ENCODE results near the gene BTBD9.

BTBD9 gene

DNA sequence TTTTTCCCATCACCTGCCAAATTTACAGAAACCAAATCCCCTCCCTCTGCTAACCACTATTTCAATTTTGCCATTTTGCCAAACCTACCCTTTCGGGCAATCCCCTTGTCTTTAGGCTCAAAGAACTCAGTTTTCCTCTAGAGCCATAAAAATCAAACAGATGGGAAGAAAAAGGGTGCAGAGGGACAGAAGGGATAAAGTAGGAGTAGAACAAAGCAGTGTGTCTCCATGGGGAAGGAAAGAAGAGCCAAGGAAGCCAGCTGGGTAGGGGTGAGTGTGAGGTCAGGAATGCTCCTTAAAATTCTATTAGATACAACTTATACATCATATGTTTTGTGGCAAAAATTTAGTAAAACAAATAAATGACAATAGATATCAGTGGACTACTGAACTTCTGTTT lies 316.5 kb downstream of the BTBD9 start:
- no peak for DNase-seq

DNA sequence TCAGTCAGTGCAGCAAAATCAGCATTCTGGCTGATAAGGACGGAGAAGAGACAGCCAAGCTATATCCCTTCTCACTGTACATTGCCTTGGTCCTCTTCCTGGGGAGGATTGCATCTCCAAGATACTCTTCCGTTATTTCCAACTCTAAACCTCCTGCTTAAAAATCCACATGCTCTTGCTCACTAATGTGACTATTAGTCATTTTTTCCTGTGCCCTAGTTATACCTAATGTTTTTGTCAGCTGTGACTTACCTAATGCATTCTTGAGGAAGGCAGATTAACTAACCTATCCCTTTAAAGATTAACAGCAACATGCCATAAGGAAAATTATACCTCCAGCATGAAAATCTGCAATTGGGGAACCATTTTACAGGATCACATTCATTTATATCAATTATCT lies 317.6 kb downstream of the BTBD9 start:
- DNase-seq, result no peak

DNA sequence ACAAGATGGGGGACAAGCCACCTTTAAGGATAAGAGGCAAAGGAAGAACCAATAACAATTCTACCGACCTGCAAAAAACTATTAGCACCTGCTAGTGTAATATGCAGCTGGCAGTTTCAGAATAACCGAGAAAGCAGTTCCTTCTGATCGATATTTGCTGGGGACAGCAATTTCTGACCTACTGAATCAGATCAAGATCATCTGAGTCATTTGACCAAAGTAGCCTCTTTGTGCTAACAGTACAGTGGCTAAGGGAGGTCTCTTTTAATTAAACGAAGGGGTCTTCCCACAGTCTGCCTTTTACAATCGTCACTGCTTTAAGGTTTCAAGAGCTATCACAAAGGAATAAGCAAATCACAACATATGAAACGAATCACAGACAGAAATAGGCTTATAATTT lies 318.9 kb downstream of the BTBD9 start:
- DNase-seq, result no peak

DNA sequence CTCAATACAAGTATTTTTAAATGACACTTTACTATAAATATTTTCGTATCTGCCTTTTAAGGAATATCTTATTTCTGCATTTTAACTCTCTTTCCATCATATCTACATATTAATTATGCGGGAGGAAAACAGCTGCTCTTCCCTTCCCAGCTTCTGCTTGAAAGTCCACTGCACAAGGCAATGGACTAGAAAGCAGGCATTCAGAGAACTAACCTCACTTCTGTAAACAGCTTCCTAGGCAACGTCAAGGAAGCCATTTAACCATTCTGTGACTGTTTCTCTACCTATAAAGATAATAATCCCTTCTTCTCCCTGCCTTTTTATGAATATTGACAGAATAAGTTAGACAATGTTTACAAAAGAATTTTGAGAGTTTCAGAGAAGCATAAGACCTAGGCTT lies 319.4 kb downstream of the BTBD9 start:
- DNase-seq, result no peak

DNA sequence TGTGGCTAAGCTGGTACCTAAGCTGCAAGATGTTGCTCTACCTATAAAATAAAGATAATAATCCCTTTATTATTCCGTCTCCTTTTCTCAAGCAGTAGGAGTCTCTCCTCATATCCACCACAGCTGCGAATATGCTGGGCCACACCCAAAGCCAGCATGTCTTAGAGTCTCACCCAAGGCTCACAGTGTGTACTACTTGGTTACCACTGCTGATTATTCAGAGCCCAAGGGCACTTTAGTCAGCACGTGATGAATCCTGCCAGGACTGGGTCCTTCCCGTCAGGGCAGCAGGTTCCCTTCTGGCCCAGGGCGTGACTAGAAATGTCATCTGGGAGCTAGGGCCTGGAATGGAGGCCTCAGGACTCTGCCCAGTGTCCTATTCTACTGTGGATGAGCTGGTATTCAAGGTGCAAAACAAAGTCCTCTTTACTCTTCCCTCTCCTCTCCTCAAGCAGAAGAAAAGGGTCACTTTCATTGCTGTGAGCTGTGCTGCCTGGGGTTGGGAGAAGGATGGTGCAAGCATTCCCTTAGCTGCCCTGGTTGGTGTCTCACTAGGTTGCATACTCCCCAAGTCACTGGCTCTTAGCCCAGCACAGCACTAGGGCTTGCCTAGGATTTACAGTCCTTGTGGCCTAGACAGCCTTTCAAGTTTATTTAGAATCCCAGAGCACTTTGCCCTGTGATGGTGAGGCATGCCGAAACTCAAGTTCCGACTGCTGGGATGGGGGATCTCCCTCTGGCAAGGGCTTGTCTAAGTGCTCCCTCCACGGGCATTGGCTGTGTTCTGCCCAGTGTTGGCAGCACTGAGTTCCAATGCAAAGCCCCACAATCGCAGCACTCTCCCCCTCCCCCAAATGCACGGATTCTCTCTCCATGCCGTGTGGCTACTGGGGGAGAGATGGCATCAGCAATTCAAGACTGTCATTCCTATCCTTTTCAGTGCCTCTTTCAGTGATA lies 320.2 kb downstream of the BTBD9 start:
- DNase-seq, result no peak

DNA sequence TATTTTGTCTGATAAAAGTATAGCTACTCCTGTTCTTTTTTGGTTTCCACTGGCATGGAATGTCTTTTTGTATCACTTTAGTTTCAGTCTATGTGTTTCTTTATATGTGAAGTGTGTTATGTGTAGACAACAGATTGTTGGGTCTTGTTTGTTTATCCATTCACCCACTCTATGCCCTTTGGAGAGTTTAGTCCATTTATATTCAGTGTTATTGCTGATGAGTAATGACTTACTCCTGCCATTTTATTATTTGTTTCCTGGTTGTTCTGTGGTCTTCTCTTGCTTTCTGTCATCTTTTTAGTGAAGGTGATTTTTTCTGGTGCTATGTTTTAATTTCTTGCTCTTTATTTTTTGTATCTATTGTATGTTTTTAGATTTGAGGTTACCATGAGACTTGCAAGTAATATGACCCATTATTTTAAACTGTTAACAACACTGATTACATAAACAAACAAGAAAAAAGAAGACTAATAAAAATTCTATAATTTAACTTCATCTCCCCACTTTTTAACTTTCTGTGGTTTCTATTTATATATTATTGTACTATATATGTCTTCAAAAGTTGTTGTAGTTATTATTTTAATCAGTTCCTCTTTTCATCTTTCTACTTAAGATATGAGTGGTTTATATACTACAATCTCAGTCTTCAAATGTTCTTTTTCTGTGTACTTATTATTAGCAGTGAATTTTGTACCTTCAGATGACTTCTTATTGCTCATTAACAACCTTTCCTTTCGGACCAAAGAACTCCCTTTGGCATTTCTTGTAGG lies 323.4 kb downstream of the BTBD9 start:
- DNase-seq, result no peak

DNA sequence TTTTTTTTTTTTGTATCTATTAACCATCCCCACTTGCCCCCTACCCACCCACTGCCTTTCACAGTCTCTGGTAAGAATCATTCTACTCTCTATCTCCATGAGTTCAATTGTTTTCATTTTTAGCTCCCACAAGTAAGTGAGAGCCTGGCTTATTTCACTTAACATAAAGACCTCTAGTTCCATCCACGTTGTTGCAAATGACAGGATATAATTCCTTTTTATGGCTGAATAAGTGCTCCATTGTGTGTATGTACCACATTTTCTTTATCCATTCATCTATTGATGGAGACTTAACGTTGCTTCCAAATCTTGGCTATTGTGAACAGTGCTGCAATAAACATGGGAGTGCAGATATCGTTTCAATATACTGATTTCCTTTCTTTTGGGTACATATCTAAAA lies 328.5 kb downstream of the BTBD9 start:
- DNase-seq, result no peak

DNA sequence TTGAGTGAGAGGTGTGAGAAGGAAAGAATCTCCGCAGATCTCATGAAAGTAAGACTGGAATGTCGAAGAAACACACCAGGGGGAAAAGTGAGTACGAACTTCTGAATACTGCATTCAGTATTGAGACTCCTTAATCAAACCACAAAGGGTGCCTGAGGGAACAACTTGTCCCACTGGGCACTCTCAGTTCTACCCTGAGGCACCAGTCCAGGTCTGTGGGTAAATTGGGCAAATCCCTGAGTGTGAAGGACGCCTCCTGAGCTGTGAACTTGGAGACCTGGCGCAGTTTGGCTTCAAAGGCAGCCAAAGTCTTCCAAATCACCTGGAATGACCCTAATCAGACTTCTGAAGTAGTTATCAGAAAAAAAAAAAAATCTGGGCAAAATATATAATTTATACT lies 329.7 kb downstream of the BTBD9 start:
- no peak for DNase-seq

DNA sequence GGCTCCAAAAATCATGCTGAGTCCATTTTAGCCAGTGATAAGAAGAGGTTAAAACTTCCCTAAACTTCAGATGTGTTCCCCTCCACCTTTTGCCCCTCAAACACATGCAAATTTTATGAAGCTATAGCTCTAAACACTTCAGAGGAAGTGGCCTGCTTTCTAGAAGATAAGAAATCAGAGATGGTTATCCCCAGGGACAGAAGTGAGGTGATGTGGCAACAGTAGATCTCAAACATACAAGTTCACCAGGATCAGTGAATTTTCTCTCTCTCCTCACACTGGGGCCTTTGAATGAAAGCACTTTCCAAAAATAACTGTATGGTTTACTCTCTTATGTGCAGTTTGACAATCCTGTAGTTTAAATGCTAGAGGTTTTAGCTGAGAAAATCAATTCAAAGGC lies 332.0 kb downstream of the BTBD9 start:
- DNase-seq, result no peak

DNA sequence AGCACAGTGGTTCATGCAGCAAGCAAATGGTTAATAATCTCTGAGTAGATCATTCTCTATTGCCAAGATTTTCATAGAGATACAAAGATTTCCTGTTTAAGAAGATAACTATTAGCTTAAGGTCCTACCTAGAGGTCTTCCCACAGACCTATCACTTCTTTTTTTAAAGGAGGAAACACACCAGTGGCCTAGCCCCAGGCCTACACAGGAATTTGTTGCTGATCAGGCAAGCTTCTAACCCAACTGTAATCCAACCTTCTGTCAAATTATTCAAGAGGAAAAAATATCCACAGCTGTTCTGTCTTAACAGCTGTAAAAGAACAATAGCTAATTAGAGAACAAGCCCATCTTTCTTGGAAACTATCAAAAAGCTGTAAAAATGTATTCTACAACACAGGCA lies 332.8 kb downstream of the BTBD9 start:
- DNase-seq, result no peak

DNA sequence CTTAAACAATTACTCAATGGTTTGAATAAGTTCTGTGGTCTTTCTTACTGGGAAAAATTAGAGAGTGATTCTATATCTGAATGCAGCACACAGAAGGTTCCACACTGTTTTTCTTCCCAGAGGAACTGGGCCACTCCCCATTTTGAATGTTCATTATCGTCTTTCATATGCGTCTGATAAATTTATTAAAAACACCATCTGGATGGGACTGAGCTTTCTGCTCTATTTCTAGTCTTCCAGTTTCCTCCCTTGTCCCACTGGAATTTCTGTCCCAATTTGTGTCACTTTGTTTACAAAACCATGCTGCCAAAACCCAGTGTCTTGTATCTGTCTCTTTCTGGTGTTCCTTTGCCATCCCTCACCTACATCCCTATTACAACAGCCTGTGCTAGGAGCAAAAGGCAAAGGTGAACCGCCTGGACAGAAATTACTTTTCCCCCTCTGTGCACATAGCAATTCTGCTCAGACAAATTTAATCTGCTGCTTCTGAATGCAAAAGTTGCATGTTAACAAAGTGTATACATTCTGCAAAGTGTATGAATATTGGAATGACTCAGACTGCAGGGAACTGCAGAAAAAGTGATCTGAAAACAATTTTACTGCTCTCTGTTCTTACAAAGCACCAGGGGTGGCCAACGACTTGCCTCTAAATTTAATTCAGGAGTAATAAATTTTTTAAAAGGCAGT lies 333.6 kb downstream of the BTBD9 start:
- DNase-seq, result no peak

DNA sequence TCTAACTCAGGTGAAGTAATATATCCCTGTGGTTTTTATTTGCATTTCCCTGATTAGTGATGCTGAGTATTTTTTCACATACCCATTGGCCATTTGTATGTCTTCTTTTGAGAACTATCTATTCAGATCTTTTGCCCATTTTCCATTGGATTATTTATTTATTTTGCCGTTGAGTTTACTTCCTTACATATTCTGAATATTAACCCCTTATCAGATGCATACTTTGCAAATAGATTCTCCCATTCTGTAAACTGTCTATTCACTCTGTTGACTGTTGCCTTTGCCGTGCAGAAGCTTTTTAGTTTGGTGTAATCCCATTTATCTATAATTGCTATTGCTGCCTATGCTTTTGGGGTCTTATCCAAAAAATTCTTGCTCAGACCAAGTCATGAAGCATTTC lies 336.9 kb downstream of the BTBD9 start:
- no peak for DNase-seq

DNA sequence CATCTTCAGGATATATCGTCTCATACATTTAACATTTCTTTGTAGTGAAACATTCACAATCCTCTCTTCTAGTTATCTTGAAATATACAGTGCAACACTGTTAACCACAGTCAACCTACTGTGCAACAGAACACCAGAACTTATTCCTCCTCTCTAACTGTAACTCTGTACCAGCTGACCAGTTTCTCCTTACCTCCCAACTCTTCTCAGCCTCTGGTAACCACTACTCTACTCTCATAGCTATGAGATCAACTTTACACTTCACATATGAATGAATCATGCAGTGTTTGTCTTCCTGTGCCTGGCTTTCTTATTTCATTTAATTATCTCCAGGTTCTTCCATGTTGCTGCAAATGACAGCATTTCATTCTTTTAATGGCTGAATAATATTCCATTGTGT lies 337.6 kb downstream of the BTBD9 start:
- DNase-seq, result no peak

DNA sequence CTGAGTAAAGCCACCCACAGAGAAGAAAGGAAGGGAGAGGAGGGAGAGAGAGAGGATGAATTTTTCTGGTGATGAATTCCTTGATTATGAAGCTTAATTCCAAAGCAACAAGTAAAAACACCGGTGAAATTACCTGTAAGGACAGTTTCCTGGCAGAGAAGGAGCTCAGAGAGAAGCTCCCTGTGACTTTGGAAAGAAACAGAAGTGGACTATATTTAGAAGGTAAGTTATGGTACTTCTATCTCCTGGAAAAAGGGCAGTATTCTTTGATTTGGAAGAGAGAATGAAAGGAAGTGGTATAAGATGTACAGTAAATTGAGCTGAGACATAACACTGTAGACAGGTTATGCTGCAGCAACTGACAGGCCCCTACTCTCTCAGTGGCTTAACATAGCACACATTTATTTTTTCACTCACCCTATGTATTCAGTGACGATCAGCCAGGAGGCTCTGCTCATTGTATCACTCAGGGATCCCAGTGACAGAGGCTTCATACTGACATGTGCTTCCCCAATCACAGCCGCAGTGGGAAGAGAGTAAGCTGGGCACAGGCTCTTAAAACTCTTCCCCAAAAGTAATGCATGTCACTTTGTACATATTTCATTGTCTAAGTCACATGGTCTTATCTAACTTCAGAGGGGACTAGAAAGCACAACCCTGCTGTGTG lies 349.5 kb downstream of the BTBD9 start:
- no peak for DNase-seq

DNA sequence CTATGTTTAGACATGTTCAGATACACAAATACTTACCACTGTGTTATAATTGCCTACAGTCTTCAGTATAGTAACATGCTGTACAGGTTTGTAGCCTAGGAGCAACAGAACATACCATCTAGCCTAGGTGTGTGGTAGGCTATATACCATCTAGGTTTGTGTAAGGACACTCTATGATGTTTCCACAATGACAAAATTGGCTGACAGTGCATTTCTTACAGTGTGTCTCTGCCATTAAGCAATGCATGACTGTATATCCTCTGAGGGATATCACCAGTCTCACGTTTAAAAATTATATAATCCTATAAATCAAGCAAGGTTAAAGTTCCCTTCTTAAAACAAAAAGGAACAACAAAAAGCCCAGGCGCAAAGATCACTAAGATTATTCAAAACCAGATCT lies 352.2 kb downstream of the BTBD9 start:
- no peak for DNase-seq

DNA sequence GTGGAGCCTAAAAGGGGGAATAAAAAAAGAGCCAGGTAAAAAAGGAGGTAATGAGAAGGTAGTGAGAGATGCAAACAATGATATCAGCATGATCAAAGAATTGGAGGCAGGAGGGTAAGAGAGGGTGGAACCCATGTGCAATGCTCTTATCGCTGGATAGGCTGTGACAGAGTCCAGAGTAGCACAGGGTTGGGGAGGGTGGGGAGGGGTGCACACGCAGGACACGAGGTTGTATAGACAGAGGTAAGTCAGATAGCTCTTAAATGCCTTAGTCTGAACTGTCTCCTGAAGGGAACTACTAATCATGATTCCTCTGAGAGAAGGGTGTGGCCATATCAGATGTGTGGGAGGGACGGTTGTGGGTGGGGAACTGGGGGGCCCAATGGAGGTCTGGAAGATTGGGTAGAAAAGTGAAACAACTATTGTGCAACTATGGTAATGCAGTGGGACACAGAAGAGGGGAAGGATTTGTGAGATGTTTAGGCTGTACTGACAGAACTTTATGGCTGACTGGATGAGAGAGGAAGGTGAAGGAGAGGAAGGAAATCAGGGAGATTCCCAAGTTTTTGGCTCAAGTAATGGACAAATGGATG lies 354.8 kb downstream of the BTBD9 start:
- DNase-seq, result no peak

DNA sequence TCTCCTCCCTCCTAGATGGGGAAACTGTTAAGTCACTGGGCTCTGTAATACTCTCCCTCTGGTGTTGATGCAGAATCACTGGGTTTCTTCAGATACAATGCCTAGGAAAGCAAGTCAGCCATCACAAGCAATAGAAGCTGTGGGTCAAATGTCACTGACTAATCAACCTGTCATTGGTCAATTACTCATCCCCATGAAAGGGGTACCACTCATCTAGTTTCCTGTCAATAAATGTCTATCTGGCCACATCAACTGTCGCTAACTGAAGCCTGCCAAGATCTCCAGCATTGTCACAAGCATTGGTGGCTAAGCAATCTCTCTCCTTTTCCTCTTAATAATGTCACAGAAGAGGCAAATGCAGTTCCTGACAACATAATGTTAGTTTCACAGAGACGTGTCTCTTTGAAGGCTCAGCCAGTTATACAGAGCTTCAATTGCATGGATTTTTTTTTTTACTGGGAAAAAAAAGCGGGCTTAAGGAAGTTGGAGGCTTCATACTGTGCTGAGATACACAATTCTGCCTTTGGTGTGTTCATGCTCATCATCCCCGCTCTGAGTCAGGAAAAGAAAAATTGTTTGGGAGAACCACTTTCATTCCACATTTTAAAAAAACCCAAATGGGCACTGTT lies 355.9 kb downstream of the BTBD9 start:
- no peak for DNase-seq

DNA sequence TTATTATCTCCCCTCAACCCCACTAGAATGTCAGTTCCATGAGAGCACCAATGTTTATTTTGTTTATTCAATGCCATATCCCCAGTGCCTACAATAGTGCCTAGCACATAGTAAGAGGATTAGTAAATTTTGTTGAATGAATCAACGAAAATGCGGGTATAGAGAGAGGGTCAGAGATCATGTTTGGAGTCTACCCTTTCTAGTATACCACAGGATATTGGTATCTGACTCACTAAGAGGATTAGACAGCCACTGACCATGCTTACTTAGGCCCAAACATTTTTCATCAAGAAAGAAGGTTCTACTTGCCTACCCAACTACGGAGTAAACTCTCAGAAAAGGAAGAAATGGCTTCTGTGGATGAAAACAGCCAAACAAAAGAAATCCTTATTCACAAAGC lies 356.8 kb downstream of the BTBD9 start:
- no peak for DNase-seq

DNA sequence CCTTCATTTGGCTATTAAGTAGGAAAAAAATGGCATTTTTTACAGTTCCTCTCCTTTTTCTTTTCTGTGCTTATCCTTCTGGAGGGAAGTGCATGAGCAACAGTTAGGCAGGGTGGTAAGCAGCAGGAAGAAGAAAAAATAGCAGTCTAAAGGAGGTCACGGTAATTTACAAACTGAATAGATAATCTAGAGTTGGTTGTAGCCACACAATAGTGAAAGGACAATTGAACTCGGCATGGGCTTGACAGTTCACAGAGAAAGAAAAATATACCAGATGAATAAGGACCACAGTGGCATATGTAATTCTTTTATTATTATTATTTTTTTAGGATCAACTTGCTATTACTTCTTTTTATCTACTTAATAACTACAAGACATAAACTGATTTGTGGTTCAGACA lies 358.6 kb downstream of the BTBD9 start:
- DNase-seq, result no peak

DNA sequence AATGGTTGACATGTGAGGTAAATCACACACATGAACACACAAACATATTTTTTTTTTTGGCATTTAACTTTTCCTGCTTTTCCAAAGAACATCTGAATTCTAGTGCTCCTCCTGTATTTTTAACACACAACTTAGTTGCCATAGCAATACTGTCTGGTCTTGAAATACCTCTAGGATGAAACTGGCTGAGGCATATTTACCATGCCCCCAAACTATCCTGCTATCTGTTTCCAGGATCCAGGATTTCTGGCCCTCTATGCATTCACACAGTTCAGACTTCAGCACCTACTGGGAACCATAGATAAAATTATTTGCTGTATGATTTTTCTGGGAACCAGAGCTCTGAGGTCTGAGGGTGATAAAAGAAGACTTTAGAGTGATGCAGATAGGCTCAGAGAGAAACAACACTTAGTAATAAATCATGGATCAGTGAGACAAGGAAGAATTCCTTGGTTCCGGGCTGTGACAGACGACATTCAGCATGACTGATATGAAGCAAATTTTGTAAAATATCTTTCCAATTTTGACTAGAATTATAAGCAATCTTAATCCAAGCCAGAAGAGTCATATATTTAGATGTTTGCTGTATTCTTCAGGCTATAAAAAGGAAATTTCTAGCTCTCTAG lies 359.7 kb downstream of the BTBD9 start:
- DNase-seq, result no peak

DNA sequence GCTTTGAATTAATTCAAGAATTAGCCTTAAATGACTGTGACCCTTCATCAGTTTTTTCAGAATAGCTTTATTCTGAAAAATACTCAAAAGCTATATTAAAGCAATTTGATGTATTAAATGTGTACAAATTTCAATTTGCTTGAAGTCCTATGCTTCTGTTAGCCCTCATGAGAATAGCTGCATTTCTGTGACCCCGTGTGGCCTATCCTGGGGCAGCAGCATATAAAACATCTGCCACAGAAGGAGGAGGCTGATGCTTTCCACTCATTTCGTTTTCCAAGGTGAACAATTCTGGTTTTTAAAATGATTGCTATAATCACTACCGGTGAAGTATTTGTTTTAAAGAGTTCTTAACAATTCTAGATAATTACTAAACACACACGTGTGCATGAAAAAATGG lies 360.3 kb downstream of the BTBD9 start:
- DNase-seq, result no peak

DNA sequence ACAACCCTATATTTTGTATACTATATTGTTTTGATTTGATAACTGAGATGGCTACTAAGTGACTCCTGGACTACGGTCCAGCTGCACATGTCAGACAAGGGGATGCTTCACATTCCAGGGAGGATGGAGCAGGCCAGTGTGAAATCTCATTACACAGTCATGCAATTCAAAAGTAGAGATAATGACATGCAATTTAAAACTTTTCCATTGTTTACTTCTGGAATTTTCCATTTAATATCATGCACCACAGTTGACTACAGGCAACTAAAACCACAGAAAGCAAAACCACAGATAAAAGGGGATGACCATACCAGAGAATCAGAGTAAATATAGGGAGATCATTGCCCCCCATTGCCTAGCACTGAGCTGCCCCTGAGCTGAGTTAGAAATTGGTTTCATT lies 366.4 kb downstream of the BTBD9 start:
- DNase-seq, result no peak

Data from activated gamma-delta T cell (primary cell).